Measurements from ENCODE around the gene SFMBT2. TPM values are rescaled to one million over a fixed set of nuclear protein-coding genes. Genes with fewer than 3 reads are reported as not detected.

SFMBT2 gene
- total RNA-seq, 4 donors from 2014 or later: 7.1 to 13.2 (median 9.0) TPM

DNA sequence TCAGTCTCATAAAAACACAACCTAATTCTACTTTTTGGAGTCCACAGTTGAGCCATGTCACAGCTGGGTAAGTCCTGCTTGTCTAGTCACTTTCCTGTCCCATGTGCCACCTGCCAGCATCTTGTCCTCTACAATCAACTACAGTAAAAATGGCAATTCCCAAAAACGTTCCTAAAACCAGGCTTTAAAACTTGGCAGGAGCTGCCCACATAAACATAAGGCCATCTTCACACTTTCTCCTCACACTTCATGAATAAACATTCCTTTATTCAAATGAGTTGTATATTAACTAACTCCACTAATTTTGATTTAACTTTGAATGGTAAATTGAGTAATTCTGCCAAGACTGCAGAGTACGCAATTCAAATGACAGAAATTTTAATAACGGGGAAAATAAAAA, 49.5 kb downstream of the SFMBT2 start:
- no peaks in the 10 kb centered on the region for H3K4me1 ChIP-seq
- no peak for TF ChIP-seq POLR2A (IDR thresholded peaks at IDR 0.05)
- H3K36me3 ChIP-seq: peaks cover 0 to 5% of the 10 kb centered on the region in 2 donors
- H3K9me3 ChIP-seq: no peaks in the 10 kb centered on the region
- no peak overlapping the region for H3K27ac ChIP-seq
- no peaks in the 10 kb centered on the region for H3K27me3 ChIP-seq
- 92% methylated on average over 3 of the region's 3 CpGs for WGBS, 2 donors
- intact Hi-C loops (cut with DNase I): no loop called here
- no peak for DNase-seq
- H3K4me3 ChIP-seq (replicated peaks in 1 of 3): no peak overlapping the region

DNA sequence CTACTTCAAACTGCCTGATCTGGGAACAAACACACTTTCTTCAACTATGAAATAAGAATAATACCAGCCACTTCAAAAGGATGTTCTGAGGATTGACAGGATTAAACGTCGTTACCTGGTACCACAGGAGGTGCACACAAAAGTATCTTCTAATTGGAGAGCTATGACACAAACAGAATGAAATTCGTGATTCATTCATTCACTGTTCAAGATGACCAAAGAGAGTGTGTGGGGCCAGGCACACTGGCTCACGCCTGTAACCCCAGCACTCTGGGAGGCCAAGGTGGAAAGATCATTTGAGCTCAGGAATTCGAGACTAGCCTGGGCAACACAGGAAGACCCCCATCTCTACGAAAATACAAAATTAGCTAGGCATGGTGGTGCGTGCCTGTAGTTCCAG, 50.9 kb downstream of the SFMBT2 start:
- no peak for TF ChIP-seq POLR2A (IDR thresholded peaks at IDR 0.05)
- TF ChIP-seq CTCF (IDR thresholded peaks at IDR 0.05): no peak
- WGBS, 2 donors: 93 to 96% methylated on average over 7 of the region's 7 CpGs
- peaks cover 0 to 3% of the 10 kb centered on the region in 2 donors for H3K36me3 ChIP-seq

DNA sequence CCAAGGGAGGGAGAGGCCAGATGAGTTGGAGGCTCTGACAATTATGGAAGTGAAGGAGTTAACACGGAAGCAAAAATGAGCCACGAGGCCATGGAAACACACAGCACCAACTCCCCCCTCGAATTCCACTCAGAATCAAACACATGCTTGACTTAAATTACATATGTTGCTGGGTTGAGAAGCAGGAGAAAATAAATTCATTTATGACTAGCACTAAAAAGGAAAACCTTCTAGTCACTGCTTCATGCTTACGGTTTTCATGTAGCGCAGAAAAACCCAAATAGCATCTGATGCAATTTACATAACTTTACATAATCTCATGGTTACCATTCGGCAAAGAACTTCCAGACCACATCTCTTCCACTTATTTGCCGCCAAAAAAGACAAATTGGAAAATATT, 51.5 kb downstream of the SFMBT2 start:
- no peaks in the 10 kb centered on the region for H3K36me3 ChIP-seq
- no peaks in the 10 kb centered on the region for H3K27me3 ChIP-seq
- H3K4me1 ChIP-seq: no peaks in the 10 kb centered on the region
- intact Hi-C loops (cut with DNase I): no loop called here
- no peak overlapping the region for H3K4me3 ChIP-seq (replicated peaks in 1 of 3)
- no peaks in the 10 kb centered on the region for H3K9me3 ChIP-seq
- no peak for DNase-seq
- no peak for TF ChIP-seq CTCF (IDR thresholded peaks at IDR 0.05)
- TF ChIP-seq POLR2A (IDR thresholded peaks at IDR 0.05): no peak
- whole genome bisulfite sequencing, 2 donors: 87 to 89% methylated on average over 7 of the region's 7 CpGs
- H3K27ac ChIP-seq: no peak overlapping the region

More for the DNA sequence above, 50.9 kb downstream of the SFMBT2 start:
- DNase-seq: no peak
- intact Hi-C loops (cut with DNase I): no loop called here
- no peaks in the 10 kb centered on the region for H3K4me1 ChIP-seq
- H3K27ac ChIP-seq: no peak overlapping the region
- no peaks in the 10 kb centered on the region for H3K9me3 ChIP-seq
- H3K27me3 ChIP-seq: no peaks in the 10 kb centered on the region
- no peak overlapping the region for H3K4me3 ChIP-seq (replicated peaks in 1 of 3)

DNA sequence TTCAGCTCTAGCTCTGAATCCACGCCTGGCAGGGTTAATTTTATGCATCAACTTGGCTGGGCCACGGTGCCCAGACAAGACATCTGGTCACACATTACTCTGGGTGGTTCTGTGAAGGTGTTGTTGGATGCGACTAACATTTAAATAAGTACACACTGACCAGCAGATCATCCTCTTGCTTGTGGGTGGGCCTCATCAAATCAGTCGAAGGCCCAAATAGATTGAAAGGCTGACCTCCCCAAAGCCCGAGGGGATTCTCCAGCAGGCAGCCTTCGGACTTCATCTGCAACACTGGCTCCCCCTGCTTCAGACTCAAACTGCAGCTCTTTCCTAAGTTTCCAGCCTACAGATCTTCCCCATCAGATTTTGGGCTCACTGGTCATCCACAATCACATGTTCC, 53.6 kb downstream of the SFMBT2 start:
- H3K4me1 ChIP-seq: no peaks in the 10 kb centered on the region
- H3K36me3 ChIP-seq: no peaks in the 10 kb centered on the region
- TF ChIP-seq CTCF (IDR thresholded peaks at IDR 0.05) (no peak), POLR2A (IDR thresholded peaks at IDR 0.05) (no peak)
- no peaks in the 10 kb centered on the region for H3K9me3 ChIP-seq
- no peak overlapping the region for H3K4me3 ChIP-seq (replicated peaks in 1 of 3)
- intact Hi-C loops (cut with DNase I): no loop called here
- DNase-seq: no peak
- no peak overlapping the region for H3K27ac ChIP-seq
- H3K27me3 ChIP-seq: no peaks in the 10 kb centered on the region
- WGBS, 2 donors: 96 to 99% methylated on average over 6 of the region's 6 CpGs

- Histone ChIP-seq H3K4me3 (replicated peaks in 1 of 3) (no peak overlapping the region), H3K27me3 (no peaks in the 10 kb centered on the region), H3K36me3 (no peaks in the 10 kb centered on the region), H3K4me1 (no peaks in the 10 kb centered on the region), H3K9me3 (no peaks in the 10 kb centered on the region), H3K27ac (no peak overlapping the region)
- DNase-seq: no peak
- TF ChIP-seq CTCF (IDR thresholded peaks at IDR 0.05): no peak
- no peak for TF ChIP-seq POLR2A (IDR thresholded peaks at IDR 0.05)
- intact Hi-C loops (cut with DNase I): no loop called here
- WGBS, 2 donors: 91 to 92% methylated on average over 11 of the region's 11 CpGs
These were observed 56.3 kb downstream of the SFMBT2 start for GRCh38 chr10:7354330-7355047.
